ENCODE results near the gene CXCL13.
"Not testable (repeated sequence)": the region's sequence is repeated elsewhere in the genome, so short reads cannot be mapped to it uniquely, and the experiment has no call there.

Gene CXCL13

GRCh38 chr4:77605210-77605902 lies at the start of gene CXCL13:
Gene CXCL13, plus strand, starts transcription at chr4:77605820. Its CDS starts 46 bp downstream, at chr4:77605866.
- DNase-seq = no peak

GRCh38 chr4:77560170-77560569 lies 45.5 kb upstream of the CXCL13 start:
- no peak for DNase-seq

- DNase-seq = not testable (repeated sequence)
These were observed 43.9 kb upstream of the CXCL13 start for GRCh38 chr4:77561720-77562119.

GRCh38 chr4:77564231-77564630 lies 41.4 kb upstream of the CXCL13 start:
- DNase-seq = no peak

- no peak for DNase-seq
These were observed 39.5 kb upstream of the CXCL13 start for GRCh38 chr4:77566148-77566547.

GRCh38 chr4:77567549-77567948 lies 38.1 kb upstream of the CXCL13 start:
- no peak for DNase-seq

- DNase-seq = not testable (repeated sequence)
These were observed 35.0 kb upstream of the CXCL13 start for GRCh38 chr4:77570508-77571214.

- DNase-seq = no peak
These were observed 29.3 kb upstream of the CXCL13 start for GRCh38 chr4:77576351-77576750.

GRCh38 chr4:77578145-77578544 lies 27.5 kb upstream of the CXCL13 start:
- no peak for DNase-seq

GRCh38 chr4:77579406-77580076 lies 26.1 kb upstream of the CXCL13 start:
- DNase-seq = peak; percentile 24

GRCh38 chr4:77581724-77582123 lies 23.9 kb upstream of the CXCL13 start:
- DNase-seq = no peak

GRCh38 chr4:77582156-77582555 lies 23.5 kb upstream of the CXCL13 start:
- no peak for DNase-seq

- DNase-seq = no peak
These were observed 22.9 kb upstream of the CXCL13 start for GRCh38 chr4:77582711-77583110.

- DNase-seq = peak; percentile 59
These were observed 18.7 kb upstream of the CXCL13 start for GRCh38 chr4:77586951-77587383.

GRCh38 chr4:77590482-77590881 lies 15.1 kb upstream of the CXCL13 start:
- no peak for DNase-seq

- DNase-seq = no peak
These were observed 14.1 kb upstream of the CXCL13 start for GRCh38 chr4:77591532-77591931.

- DNase-seq = no peak
These were observed 12.5 kb upstream of the CXCL13 start for GRCh38 chr4:77593101-77593500.

- no peak for DNase-seq
These were observed 11.6 kb upstream of the CXCL13 start for GRCh38 chr4:77593993-77594392.

GRCh38 chr4:77595364-77595973 lies 10.2 kb upstream of the CXCL13 start:
- DNase-seq = no peak

GRCh38 chr4:77599378-77599777 lies 6.2 kb upstream of the CXCL13 start:
- DNase-seq = peak; percentile 58

- DNase-seq = peak; percentile 38
These were observed 4.8 kb upstream of the CXCL13 start for GRCh38 chr4:77600521-77601451.

GRCh38 chr4:77601614-77602187 lies 3.9 kb upstream of the CXCL13 start:
- DNase-seq = no peak

Measured in OCI-M1 (cell line).